GM18909 (cell line): ENCODE data around the gene HAPLN2.

Experiments
- ATAC-seq: cut with Tn5 transposase; IDR thresholded peaks from one replicate; pipeline ENCODE4 v1.9.1; 2021; ENCODE audit warnings: mild to moderate bottlenecking; ENCODE audit not compliant: unreplicated experiment, poor library complexity

The HAPLN2 gene

GRCh38 chr1:156643049-156643777 lies 24.0 kb downstream of the HAPLN2 start:
- no peak for ATAC-seq

- no peak for ATAC-seq
These were observed 24.5 kb downstream of the HAPLN2 start for GRCh38 chr1:156643778-156644092.

GRCh38 chr1:156644146-156644545 lies 24.9 kb downstream of the HAPLN2 start:
- ATAC-seq = no peak

DNA sequence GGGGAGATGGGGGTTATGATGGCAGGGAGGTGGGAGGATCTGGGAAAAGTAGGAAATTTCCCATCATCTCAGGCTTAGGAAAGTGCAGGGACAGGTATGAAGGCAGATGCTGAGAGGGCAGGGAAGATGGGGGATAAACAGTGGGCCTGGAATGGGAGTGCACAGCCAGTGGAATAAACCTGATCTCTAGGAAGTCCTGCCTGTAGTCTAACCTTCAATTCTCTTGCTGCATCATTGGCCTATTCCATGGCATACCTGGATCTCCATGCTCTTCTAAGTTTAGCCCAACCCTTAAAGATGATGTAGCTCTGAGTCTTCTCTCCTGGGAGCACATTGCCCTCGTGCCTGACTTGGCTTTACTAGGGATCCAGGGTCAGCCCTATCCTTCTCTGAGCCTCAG lies 25.4 kb downstream of the HAPLN2 start:
- no peak for ATAC-seq

DNA sequence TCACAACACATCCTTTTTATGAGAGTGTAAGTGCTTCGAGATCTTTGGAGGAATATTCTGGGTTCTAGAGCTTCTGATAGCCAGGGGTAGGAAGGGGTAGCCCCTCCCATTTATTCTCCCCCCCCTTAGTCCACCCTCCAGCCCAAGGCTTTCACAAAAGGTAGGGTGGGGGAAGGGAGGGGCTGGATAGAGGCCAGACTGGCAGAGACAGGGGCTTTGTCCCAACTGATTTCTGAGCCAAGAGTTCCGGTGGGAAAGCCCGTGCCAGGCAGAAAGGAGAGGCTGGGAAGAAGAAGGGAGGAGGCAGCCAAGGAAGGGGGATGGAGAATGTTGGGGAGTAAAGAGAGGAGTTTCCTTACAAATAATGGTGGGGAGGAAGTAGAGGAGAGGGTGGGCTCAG lies 25.8 kb downstream of the HAPLN2 start:
- no peak for ATAC-seq

DNA sequence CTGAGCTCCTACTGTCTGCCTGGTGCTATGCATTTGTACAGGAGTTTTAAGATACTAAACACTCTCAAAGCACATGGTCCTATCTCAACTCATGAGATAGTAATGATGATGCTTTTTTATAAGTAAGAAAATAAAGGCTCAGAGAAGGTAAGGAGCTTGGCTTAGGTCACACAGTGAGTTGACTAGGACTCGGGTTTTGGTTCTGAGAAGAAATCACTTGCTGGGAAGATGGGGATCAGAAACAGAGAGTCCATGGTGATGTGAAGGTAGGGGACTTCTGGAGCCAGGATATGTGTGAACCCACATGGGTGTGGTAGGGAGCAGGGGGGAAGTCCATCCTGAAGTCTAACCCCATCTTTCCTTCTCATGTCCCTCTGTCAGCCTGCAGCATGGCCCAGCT lies 26.5 kb downstream of the HAPLN2 start:
- no peak for ATAC-seq

DNA sequence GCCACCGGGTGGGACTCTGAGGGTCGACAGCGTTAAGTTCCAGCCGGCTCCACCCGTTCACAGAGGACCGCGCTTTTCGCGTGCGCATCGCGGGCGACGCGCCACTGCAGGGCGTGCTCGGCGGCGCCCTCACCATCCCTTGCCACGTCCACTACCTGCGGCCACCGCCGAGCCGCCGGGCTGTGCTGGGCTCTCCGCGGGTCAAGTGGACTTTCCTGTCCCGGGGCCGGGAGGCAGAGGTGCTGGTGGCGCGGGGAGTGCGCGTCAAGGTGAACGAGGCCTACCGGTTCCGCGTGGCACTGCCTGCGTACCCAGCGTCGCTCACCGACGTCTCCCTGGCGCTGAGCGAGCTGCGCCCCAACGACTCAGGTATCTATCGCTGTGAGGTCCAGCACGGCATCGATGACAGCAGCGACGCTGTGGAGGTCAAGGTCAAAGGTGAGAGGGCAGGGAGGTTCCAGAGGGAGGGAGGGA lies 27.6 kb downstream of the HAPLN2 start:
- ATAC-seq = no peak

- ATAC-seq = no peak
These were observed 28.1 kb downstream of the HAPLN2 start for GRCh38 chr1:156647351-156647750.

DNA sequence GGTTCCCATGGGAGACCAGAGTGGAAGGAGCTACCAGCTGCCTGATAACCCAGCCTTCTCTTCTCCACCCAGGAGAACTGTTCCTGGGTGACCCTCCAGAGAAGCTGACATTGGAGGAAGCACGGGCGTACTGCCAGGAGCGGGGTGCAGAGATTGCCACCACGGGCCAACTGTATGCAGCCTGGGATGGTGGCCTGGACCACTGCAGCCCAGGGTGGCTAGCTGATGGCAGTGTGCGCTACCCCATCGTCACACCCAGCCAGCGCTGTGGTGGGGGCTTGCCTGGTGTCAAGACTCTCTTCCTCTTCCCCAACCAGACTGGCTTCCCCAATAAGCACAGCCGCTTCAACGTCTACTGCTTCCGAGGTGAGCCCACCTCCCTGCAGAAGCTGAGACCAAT lies 29.3 kb downstream of the HAPLN2 start:
- ATAC-seq = no peak

GRCh38 chr1:156648951-156649350 lies 29.7 kb downstream of the HAPLN2 start:
- ATAC-seq = no peak

DNA sequence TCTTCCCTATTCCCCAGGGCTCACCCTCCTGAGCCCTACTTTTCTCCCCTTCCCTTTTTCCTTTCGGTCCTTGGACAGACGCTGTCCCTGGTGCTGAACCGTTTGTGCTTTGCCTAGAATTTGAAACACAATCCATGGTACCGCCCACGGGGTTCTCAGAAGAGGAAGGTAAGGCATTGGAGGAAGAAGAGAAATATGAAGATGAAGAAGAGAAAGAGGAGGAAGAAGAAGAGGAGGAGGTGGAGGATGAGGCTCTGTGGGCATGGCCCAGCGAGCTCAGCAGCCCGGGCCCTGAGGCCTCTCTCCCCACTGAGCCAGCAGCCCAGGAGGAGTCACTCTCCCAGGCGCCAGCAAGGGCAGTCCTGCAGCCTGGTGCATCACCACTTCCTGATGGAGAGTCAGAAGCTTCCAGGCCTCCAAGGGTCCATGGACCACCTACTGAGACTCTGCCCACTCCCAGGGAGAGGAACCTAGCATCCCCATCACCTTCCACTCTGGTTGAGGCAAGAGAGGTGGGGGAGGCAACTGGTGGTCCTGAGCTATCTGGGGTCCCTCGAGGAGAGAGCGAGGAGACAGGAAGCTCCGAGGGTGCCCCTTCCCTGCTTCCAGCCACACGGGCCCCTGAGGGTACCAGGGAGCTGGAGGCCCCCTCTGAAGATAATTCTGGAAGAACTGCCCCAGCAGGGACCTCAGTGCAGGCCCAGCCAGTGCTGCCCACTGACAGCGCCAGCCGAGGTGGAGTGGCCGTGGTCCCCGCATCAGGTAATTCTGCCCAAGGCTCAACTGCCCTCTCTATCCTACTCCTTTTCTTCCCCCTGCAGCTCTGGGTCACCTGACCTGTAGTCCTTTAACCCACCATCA lies 33.1 kb downstream of the HAPLN2 start:
- no peak for ATAC-seq

DNA sequence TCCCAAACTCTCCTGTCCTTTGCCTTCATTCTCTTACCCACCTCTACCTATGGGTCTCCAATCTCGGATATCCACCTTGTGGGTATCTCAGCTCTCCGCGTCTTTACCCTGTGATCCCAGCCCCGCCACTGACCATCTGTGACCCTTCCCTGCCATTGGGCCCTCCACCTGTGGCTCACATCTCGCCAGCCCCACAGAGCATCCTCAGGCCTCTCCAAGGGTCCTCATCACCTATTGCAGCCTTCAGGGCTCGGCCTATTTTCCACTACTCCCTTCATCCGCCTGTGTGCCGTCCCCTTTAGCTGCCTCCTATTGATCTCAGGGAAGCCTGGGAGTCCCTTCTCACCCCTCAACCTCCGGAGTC lies 33.8 kb downstream of the HAPLN2 start:
- ATAC-seq = no peak

GRCh38 chr1:156654700-156655099 lies 35.5 kb downstream of the HAPLN2 start:
- no peak for ATAC-seq

DNA sequence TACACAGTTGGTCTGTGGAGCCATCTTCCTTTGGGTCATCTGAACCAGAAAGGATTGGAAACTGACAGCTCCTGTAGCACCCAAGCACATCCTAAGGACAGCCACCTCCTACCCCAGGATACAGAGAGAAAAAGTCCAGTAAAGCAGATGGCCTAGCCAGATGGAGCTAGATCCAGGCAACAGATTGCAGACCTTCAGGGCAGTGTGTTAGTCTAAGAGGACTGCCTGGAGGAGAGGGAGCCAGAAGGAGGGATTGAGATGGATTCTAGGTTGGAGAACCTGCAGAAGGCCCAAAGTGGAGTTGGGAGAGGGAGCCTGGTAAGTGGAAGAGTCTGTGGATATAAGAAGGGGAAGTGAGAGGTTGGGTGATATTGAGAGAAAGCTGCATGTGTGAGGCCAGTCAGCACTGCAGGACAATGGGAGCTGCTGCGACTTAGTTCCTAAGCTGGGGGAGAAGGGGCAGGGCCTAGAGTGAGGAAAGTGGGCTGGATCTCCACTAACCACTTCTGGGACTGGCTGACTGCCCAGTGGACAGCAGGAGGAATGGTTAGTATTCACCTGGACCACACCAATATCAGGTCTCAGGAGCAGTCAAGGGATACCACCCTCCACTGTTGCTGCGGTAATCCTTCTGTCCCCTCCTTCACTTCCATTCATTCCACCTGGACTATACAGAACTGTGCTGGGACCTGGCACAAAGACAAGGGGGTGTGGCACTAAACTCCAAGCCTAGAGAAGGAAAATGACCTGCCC lies 36.1 kb downstream of the HAPLN2 start:
- no peak for ATAC-seq

- no peak for ATAC-seq
These were observed 36.8 kb downstream of the HAPLN2 start for GRCh38 chr1:156655904-156656516.

- ATAC-seq = no peak
These were observed 37.9 kb downstream of the HAPLN2 start for GRCh38 chr1:156656806-156657740.

DNA sequence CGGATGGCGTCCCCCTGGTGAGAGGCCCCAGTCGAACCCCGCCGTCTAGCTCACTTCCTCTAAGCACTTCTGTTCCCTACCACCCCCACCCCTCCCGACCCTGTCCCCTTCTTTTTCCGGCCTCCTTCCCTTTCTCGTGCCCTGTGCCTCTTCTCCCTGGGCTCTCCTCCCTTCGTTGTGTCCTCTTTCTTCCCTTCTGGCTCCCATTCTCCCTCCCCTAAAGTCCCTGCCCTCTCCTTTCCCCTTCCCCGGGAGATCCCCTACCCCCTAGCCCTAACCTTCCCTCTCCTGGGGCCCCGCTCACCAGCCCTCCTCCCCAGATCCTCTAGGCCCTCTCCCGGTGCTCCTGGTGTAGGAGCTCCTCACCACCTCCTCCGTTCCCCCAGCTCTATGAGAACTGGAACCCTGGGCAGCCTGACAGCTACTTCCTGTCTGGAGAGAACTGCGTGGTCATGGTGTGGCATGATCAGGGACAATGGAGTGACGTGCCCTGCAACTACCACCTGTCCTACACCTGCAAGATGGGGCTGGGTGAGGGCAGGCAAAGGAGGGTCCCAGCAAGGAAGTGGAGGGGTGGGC lies 38.6 kb downstream of the HAPLN2 start:
- no peak for ATAC-seq

DNA sequence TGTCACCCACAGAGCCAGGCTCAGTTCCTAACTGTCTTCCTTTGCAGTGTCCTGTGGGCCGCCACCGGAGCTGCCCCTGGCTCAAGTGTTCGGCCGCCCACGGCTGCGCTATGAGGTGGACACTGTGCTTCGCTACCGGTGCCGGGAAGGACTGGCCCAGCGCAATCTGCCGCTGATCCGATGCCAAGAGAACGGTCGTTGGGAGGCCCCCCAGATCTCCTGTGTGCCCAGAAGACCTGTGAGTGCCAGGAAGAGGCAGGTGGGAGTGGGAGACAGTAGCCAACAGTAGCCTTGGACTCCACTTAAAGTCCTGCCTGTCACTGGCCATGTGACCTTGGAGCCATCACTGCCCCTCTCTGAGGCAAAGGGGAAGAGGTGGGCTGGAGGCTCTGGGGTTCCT lies 39.3 kb downstream of the HAPLN2 start:
- no peak for ATAC-seq

GRCh38 chr1:156658945-156659574 lies 39.8 kb downstream of the HAPLN2 start:
- no peak for ATAC-seq
